Measurements from ENCODE around the gene PLXNA2. TPM values are rescaled to one million over a fixed set of nuclear protein-coding genes. Genes with fewer than 3 reads are reported as not detected.

Gene PLXNA2
- total and polyA plus RNA-seq, 8 donors: 48.7 to 137 (median 72.9) TPM

- no peak overlapping the region for H3K4me3 ChIP-seq
- H3K9me3 ChIP-seq: no peaks in the 10 kb centered on the region
- peaks cover 0 to 17% (median 0%) of the 10 kb centered on the region in 3 donors for H3K4me1 ChIP-seq
- FAIRE-seq: no peak
- DNase-seq: no peak
- H3K27ac ChIP-seq: no peak overlapping the region
- peak in 2 of 4 donors; percentile 25 to 49 for ATAC-seq
- H3K27me3 ChIP-seq: no peaks in the 10 kb centered on the region
- H3K36me3 ChIP-seq: peaks cover 0 to 27% (median 10%) of the 10 kb centered on the region in 3 donors
- WGBS, 2 donors: 76 to 78% methylated on average over 15 of the region's 15 CpGs
- TF ChIP-seq, protein P1, sequence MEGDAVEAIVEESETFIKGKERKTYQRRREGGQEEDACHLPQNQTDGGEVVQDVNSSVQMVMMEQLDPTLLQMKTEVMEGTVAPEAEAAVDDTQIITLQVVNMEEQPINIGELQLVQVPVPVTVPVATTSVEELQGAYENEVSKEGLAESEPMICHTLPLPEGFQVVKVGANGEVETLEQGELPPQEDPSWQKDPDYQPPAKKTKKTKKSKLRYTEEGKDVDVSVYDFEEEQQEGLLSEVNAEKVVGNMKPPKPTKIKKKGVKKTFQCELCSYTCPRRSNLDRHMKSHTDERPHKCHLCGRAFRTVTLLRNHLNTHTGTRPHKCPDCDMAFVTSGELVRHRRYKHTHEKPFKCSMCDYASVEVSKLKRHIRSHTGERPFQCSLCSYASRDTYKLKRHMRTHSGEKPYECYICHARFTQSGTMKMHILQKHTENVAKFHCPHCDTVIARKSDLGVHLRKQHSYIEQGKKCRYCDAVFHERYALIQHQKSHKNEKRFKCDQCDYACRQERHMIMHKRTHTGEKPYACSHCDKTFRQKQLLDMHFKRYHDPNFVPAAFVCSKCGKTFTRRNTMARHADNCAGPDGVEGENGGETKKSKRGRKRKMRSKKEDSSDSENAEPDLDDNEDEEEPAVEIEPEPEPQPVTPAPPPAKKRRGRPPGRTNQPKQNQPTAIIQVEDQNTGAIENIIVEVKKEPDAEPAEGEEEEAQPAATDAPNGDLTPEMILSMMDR (IDR thresholded peaks at IDR 0.05): no peak
- intact Hi-C loops (cut with DNase I): no loop called here
Measured at GRCh38 chr1:208219659-208220282, 24.4 kb downstream of the PLXNA2 start.

DNA sequence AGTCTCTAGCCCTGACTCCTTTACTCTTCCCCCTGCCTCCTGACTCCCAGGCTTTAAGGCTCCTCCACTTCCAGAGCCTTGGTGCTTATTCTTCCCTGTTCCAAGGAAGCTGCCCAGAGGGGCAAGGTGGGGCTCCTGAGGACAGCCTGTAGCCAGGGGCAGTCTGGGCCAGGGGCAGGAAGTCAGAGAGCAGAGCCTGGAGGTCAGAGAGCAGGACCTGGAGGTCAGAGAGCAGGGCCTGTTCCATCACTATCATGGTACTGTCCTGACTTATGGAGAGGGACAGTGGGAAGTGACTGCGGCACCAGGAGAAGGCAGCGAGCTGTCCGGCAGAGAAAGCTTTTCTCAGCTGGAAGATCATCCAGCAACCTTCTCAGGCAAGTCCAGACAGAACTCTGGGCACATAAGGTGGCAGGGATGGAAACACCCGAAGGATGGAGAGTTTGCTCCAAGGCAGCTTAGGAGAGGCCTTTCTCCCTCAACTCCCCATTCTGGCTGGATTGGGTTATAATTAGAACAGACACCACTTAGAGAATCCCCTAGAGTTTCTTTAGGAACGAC is 25.0 kb downstream of the PLXNA2 start:
- Histone ChIP-seq H3K4me1 (peaks cover 0 to 17% (median 0%) of the 10 kb centered on the region in 3 donors), H3K36me3 (peaks cover 0 to 28% (median 13%) of the 10 kb centered on the region in 3 donors), H3K27me3 (no peaks in the 10 kb centered on the region), H3K4me3 (no peak overlapping the region), H3K9me3 (no peaks in the 10 kb centered on the region), H3K27ac (peak overlapping the region in 1 of 4 donors; percentile 7)
- ATAC-seq: no peak
- intact Hi-C loops (cut with DNase I): no loop called here
- DNase-seq: no peak
- no peak for FAIRE-seq
- TF ChIP-seq, protein P1 (IDR thresholded peaks at IDR 0.05): no peak
- WGBS, 2 donors: 83 to 86% methylated on average over 5 of the region's 5 CpGs

GRCh38 chr1:208218237-208219097 is 25.7 kb downstream of the PLXNA2 start:
- FAIRE-seq (no peak), ATAC-seq (no peak), DNase-seq (no peak)
- Histone ChIP-seq H3K9me3 (no peaks in the 10 kb centered on the region), H3K36me3 (peaks cover 0 to 28% (median 13%) of the 10 kb centered on the region in 3 donors), H3K4me1 (peaks cover 0 to 17% (median 0%) of the 10 kb centered on the region in 3 donors), H3K27me3 (no peaks in the 10 kb centered on the region), H3K27ac (peak overlapping the region in 1 of 4 donors; percentile 7), H3K4me3 (no peak overlapping the region)
- WGBS, 2 donors: 80 to 84% methylated on average over 12 of the region's 12 CpGs
- intact Hi-C loops (cut with DNase I): no loop called here
- TF ChIP-seq, protein P1 (IDR thresholded peaks at IDR 0.05): no peak

DNA sequence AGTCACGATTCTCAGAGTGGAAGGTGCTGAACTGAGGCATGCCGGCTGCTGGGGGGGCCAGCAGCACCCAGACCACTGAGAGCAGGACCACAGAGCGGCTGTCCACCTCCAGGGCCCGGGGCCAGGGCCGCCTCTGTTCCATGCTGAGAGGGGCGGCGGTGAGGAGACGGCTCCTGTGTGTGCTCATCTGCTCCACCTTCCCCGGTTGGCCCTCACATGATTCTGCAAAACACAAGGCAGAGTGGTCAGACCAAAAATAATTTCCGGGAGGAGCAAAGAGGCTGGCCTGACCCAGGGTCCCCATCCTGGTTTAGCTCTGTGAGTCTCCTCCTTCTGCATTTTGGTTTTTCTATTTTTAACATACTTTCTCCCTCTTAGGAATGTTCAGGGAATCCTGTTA is 26.4 kb downstream of the PLXNA2 start:
- Histone ChIP-seq H3K27me3 (no peaks in the 10 kb centered on the region), H3K9me3 (no peaks in the 10 kb centered on the region), H3K4me1 (peaks cover 0 to 17% (median 0%) of the 10 kb centered on the region in 3 donors), H3K36me3 (peaks cover 0 to 35% (median 13%) of the 10 kb centered on the region in 3 donors), H3K4me3 (no peak overlapping the region), H3K27ac (no peak overlapping the region)
- DNase-seq (no peak), ATAC-seq (no peak), FAIRE-seq (no peak)
- TF ChIP-seq, protein P1 (IDR thresholded peaks at IDR 0.05): no peak
- intact Hi-C loops (cut with DNase I): no loop called here
- 80 to 81% methylated on average over 10 of the region's 10 CpGs for WGBS, 2 donors

All from pancreas (tissue), 10 donors.